B cell (primary cell): ENCODE measurements around the gene ANKS1B.

ENCODE experiments used
- CTCF ChIP-seq: fragments of 200-600 bp; IDR thresholded peaks from one replicate; pipeline ENCODE4 v1.8.0; 2022; ENCODE audit warnings: antibody characterized with exemption, mild to moderate bottlenecking
- EZH2 ChIP-seq: IDR thresholded peaks from 2 replicates; pipeline ENCODE4 v1.6.1; 2012; ENCODE audit warnings: borderline replicate concordance, low read depth, mild to moderate bottlenecking, moderate library complexity, low read length; ENCODE audit not compliant: insufficient read depth, poor library complexity, severe bottlenecking

DNA sequence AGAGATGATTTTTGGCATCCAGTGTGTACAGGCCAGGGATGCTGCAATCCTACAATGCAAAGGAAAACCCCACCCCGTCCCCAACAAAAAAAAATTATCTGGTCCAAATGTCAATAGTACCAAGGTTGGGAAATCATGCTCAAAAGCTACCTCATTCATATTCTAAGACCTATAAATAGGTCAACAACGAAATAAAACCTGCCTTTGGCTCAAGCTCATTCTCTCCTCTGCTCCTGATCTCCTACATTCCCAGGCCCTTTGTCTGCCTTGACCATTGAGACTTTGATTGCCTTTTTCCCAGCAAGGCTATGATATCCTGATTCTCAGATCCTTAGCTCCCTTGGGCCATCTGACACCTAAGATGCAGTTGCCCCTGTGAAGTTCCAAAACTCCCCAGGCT, 30.0 kb downstream of the ANKS1B start:
- TF ChIP-seq CTCF (no peak), EZH2 (no peak)
